CD4-positive, alpha-beta T cell treated with Interleukin-17A for 1 hour (primary cell): ENCODE data around the gene MOGAT3.
"Not testable (repeated sequence)": the region's sequence is repeated elsewhere in the genome, so short reads cannot be mapped to it uniquely, and the experiment has no call there.

Source experiments
- DNase-seq: peaks from one replicate; pipeline ENCODE4 v3.0.0-alpha.2; 2020

The MOGAT3 gene

GRCh38 chr7:101203740-101204738, 3.2 kb upstream of the MOGAT3 start:
- peak; percentile 51 for DNase-seq

GRCh38 chr7:101202603-101202918, 1.7 kb upstream of the MOGAT3 start:
- DNase-seq: no peak

DNA sequence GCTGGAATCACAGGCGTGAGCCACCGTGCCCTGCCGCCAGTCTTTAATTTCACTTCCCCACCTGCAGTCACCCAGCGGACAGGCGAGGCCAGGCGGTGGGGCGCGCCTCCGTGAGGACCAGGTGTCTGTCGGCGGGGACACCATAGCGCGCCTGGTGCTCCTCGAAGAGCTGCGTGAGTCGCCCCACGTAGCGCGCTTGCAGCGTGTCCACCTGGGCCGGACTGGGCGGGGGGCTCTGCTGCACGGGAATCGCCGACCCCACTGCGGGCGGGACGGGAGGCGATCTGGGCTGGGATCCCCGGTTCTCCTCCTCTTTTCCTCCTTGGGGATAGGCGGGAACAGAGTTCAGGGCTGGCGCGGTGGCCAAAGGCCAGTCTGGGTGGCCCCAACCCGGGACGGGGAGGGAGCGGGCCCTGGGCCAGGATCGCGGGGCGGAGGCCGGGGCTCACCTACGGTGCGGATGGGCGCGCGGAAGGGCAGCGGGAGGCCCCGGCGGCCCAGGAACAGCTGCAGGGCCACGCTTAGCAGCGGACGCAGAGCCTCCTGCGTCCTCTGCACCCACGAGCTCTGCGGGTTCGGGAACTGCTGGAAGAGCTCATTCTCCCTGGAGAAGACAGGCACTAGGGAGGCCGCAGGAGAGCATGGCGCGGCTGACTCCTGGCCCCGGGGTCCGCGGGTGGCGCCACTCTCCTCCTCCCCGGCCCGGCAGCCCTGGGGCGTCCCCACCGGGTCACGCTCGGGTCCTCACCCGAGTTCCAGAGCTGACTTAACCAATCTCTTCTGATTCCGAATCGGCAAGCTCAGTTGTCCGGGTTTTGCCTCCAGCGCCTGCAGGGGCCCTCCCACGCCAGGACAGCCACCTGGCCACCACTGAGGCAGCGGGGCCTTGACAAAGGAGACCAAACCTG, 1.1 kb upstream of the MOGAT3 start:
- no peak for DNase-seq

DNA sequence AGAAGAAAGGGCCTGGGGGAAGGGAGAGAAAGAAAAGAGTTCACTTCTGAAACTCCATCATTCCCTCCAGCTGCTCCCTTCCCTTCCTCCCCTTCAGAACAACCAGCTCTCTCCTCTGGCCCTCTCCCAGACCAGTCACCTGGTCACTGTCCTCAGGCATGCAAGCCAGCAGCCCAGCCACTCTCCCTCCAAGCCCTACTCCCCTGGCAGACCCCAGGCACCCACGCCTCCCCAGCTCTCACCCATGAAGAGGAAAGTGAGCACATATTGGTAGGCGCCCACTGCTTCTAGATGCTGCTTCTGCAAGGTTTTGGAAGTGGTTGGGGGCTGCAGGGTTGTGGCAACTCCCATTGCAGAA, 353 bp downstream of the MOGAT3 start:
- no peak for DNase-seq

DNA sequence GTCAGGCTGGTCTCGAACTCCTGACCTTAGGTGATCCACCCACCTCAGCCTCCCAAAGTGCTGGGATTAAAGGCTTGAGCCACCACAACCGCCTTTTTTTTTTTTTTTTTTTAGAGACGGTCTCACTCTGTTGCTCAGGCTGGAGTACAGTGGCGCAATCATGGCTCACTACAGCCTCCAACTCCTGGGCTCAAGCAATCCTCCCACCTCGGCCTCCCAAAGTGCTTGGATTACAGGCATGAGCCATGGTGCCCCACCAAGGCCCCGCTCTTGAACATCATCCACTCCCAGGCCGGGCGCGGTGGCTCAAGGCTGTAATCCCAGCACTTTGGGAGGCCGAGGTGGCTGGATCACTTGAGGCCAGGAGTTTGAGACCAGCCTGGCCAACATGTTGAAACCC, 1.3 kb downstream of the MOGAT3 start:
- DNase-seq: not testable (repeated sequence)

DNA sequence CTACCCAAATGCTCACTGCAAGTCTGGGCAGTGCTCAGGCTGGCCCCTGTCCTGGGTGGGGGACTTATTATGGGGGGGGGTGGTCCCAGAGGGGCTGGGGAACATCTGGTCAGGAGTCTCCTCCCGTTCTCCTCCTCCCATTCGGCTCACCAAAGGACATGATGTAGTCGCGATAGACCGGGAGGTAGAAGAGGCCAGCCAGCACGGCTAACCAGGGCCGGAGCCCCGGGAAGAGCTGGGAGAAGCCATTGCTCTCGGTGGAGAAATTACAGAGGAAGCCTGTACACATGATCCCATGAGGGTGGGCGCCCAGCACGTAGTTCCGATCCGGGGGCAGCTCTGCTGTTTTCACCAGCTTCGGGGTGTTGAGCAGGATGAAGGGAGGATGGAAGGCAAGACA, 2.4 kb downstream of the MOGAT3 start:
- DNase-seq: no peak

- no peak for DNase-seq
These were observed 2.8 kb downstream of the MOGAT3 start for GRCh38 chr7:101197991-101198390.

GRCh38 chr7:101195884-101196283, 5.0 kb downstream of the MOGAT3 start:
- DNase-seq: no peak

GRCh38 chr7:101189109-101189508, 11.7 kb downstream of the MOGAT3 start:
- no peak for DNase-seq

- DNase-seq: no peak
These were observed 13.9 kb downstream of the MOGAT3 start for GRCh38 chr7:101186844-101187428.

DNA sequence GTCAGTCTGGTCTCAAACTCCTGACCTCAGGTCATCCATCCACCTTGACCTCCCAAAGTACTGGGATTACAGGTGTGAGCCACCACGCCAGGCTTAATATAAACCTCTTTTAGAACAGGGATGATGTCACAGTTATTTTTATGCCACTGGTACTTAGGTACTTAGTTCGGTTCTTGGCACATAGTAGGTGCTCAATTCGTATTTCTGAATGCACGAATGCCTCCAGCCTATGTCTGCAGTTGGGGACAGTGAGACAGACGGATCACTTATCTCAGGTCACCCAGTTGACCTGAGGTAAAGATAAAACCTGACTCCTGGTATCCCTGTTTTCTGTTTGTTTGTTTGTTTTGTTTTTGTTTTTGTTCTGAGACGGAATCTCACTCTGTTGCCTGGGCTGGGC, 14.6 kb downstream of the MOGAT3 start:
- DNase-seq: no peak

- no peak for DNase-seq
These were observed 15.5 kb downstream of the MOGAT3 start for GRCh38 chr7:101185258-101185839.

DNA sequence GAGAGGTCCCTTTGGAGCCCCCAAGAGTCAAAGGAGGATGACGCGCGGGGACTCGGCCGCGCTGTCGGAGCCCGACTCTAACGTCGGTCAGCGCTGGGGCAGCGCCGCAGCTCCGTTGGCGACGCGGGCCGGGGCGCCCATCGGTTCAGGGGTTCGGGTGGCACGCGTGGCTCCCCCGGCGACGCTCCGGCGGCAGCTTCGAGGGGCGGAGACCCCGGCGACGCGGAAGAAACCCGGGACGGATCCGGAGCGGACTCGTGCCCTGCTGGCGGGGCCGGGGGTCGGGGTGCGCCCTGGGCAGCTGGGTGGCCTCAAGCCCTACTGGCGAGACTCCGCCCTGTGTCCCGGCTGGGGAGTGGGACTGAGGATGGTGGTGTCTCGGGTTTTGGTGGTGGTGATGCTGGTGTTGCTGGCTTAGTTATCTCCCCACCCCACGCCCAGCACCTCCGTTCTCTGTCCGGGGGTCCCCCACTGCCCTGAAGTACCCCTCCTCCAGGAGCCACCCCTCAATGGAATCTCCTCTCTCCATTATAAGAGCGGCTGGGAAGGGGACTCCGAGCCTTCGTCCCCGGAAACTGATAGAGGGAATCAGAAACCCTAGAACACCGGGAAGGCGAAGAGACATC, 20.6 kb downstream of the MOGAT3 start, which contains the start of gene NAT16:
TSS of gene NAT16 (minus strand) at position 164 of the 626 bp plus-strand sequence. CDS start 5,486 bp downstream, outside the sequence.
- DNase-seq: no peak

- DNase-seq: no peak
These were observed 21.1 kb downstream of the MOGAT3 start for GRCh38 chr7:101179713-101180112.

- no peak for DNase-seq
These were observed 21.7 kb downstream of the MOGAT3 start for GRCh38 chr7:101179117-101179516.

DNA sequence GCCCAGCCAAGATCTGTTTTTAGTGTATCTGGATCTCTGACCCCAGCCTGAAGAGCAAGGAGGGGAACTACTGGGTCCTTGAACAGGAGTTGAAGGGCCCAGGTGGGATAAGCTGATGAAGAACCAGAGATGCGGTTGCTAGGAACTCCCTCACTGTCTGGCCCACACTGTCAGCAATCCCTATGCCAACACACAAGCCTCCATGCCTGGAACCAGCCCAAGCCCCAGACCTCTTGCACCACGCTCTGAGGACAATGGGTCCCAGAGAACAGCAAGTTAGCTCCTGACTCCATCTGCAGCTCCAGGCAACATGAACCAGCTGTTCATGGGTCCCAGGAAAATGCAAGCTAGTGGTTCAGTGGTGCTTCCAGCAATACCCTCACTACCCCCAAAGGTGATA, 23.2 kb downstream of the MOGAT3 start:
- no peak for DNase-seq

DNA sequence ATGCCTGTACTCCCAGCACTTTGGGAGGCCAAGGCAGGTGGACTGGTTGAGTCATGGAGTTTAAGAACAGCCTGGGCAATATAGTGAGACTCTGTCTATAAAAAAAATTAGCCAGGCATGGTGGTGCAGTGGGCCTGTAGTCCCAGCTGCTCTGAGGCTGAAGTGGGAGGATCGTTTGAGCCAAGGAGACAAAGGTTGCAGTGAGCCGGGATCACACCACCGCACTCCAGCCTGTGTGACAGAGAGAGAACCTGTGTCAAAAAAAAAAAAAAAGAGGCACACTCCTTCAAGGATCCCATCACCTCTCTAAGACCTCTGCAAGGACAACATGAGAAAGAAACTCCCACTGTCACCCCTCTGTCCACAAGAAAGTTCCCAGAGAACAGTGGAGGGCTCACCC, 25.2 kb downstream of the MOGAT3 start:
- no peak for DNase-seq

DNA sequence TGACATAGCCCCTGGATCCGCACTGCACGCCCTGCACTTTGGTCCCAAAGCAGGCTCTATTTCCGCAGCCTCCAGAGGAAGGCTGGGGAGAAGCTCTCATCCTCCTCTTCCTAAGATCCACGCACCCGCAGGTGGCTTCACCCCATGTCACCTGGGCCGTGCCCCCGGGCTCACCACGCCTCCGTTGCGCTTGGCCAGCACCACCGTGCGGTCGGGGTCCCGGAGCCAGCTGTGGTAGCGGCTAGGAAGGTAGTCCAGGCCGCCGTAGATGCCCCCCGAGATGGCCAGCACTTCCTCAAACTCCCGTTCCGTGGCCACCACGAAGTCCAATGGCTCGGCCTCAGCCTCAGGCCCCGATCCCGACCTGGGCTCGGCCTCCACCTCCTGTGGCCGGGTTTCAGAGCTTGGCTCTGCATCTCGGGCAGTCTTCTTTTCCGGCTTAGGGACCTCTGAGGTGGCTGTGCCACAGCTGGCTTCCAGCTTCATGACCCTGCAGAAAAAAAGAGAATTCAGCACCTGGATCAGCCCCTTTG, 26.4 kb downstream of the MOGAT3 start:
- no peak for DNase-seq

DNA sequence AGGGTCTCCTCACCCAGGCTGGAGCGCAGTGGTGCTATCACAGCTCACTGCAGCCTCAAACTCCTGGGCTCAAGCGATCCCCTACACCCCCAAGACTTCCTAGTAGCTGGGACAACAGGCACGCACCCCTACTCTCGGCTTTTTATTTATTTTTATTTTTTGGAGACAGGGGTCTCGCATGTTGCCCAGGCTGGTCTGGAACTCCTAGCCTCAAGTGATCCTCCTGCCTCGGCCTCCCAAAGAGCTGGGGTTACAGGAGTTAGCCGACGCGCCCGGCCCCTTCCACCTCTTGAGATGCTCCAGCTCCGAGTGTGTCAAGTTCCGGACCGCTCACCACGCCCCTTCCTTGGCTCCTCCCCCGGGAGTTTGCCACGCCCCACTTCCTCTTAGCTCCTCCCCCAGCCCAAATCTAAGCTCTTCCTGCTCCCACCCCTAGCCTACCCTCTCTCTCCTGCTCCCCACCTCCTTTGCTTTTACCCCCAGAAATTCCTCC, 27.0 kb downstream of the MOGAT3 start:
- peak; percentile 78 for DNase-seq

DNA sequence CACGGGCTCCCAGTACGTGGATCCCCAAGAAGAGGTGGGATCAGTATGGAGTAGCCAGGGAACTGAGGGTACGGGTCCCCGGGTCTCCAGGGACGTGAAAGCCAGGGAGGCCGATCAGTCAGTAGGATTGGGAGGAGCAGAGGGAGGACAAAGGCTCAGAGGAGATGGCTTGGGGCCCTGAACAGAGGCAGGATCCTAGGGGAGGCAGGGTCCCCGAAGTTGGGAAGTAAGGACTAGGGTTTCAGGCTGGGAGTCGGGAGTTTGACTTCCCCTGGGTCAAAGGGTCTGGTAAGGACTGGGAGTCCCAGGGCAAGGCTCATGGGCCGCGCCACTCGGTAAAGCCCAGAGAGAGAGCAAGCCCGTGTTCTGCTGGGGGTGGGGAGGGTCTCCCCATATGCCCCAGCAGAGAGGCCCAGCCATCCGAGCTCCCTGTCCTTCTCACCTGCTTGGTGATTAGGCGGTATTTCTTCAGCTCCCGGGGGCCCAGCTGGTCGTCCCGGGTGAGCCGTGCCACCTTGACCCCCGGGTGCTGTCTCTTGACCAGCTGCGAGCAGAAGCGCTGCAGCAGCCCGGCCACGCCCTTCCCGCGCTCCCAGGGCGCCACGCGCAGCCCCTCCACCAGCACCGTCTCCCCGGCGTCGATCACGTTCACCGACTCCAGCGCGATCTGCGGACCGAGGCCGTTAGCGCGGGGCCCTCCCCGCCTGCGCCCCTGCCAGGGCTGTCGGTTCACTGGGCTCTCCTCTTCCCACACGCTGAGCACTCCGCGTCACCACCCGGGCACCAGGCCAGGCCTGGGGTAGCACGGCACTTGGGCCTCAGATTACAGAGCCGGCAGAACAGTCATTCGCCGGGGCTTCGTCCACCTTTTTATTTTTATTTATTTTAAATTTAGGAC, 27.7 kb downstream of the MOGAT3 start:
- no peak for DNase-seq
